Left renal pelvis (tissue), 4 donors: ENCODE results near the gene LRRIQ4. TPM values are rescaled to one million over a fixed set of nuclear protein-coding genes. Genes with fewer than 3 reads are reported as not detected.
A peak's percentile ranks its signal among the peaks of the same experiment; 100 is the strongest.

Source experiments
- DNase-seq, 4 donors: peaks; one replicate each; pipeline ENCODE4 v3.0.0-alpha.2; 2013; ENCODE audit warnings: low read depth in 4 of 4, low spot score in 3 of 4
- polyA plus RNA-seq, 4 donors: library from polyadenylated mRNA; unstranded; fragments of 120-200 nt; gene quantifications; one replicate each; pipeline ENCODE4 v1.2.1, GENCODE V29; 2013; ENCODE audit not compliant: insufficient read length in 4 of 4

Gene LRRIQ4
- polyA plus RNA-seq, 4 donors: 0.10 to 0.50 (median 0.18) TPM

GRCh38 chr3:169804681-169805080 lies 8.0 kb upstream of the LRRIQ4 start:
- DNase-seq: no peak

GRCh38 chr3:169809230-169809795 lies 3.4 kb upstream of the LRRIQ4 start:
- DNase-seq: no peak

GRCh38 chr3:169811631-169812331 lies 889 bp upstream of the LRRIQ4 start:
- peak in 3 of 4 donors; percentile 14 to 36 (median 22) for DNase-seq

GRCh38 chr3:169813278-169813677 lies 608 bp downstream of the LRRIQ4 start:
- no peak for DNase-seq

GRCh38 chr3:169813757-169814517 lies 1.3 kb downstream of the LRRIQ4 start:
- no peak for DNase-seq

GRCh38 chr3:169815590-169816150 lies 3.0 kb downstream of the LRRIQ4 start:
- DNase-seq: no peak

- no peak for DNase-seq
Measured at GRCh38 chr3:169818316-169818715, 5.6 kb downstream of the LRRIQ4 start.

- no peak for DNase-seq
Measured at GRCh38 chr3:169822091-169822490, 9.4 kb downstream of the LRRIQ4 start.

GRCh38 chr3:169822540-169822939 lies 9.9 kb downstream of the LRRIQ4 start:
- no peak for DNase-seq

- DNase-seq: no peak
Measured at GRCh38 chr3:169822983-169823382, 10.3 kb downstream of the LRRIQ4 start.

GRCh38 chr3:169825316-169825715 lies 12.6 kb downstream of the LRRIQ4 start:
- DNase-seq: no peak

- DNase-seq: no peak
Measured at GRCh38 chr3:169827712-169828111, 15.0 kb downstream of the LRRIQ4 start.

- no peak for DNase-seq
Measured at GRCh38 chr3:169835533-169835932, 22.9 kb downstream of the LRRIQ4 start.

- no peak for DNase-seq
Measured at GRCh38 chr3:169836078-169836941, 23.6 kb downstream of the LRRIQ4 start.

- no peak for DNase-seq
Measured at GRCh38 chr3:169836942-169837275, 24.2 kb downstream of the LRRIQ4 start.

- no peak for DNase-seq
Measured at GRCh38 chr3:169838511-169839030, 25.9 kb downstream of the LRRIQ4 start.

GRCh38 chr3:169841171-169841570 lies 28.5 kb downstream of the LRRIQ4 start:
- DNase-seq: peak in 3 of 4 donors; percentile 18 to 49 (median 34)

GRCh38 chr3:169842960-169843359 lies 30.3 kb downstream of the LRRIQ4 start:
- no peak for DNase-seq

- no peak for DNase-seq
Measured at GRCh38 chr3:169846458-169847193, 34.0 kb downstream of the LRRIQ4 start.

- no peak for DNase-seq
Measured at GRCh38 chr3:169847896-169848295, 35.2 kb downstream of the LRRIQ4 start.
